ENCODE data around the gene DOCK7.
A peak's percentile ranks its signal among the peaks of the same experiment; 100 is the strongest.
"Not testable (repeated sequence)": the region's sequence is repeated elsewhere in the genome, so short reads cannot be mapped to it uniquely, and the experiment has no call there.

The DOCK7 gene

DNA sequence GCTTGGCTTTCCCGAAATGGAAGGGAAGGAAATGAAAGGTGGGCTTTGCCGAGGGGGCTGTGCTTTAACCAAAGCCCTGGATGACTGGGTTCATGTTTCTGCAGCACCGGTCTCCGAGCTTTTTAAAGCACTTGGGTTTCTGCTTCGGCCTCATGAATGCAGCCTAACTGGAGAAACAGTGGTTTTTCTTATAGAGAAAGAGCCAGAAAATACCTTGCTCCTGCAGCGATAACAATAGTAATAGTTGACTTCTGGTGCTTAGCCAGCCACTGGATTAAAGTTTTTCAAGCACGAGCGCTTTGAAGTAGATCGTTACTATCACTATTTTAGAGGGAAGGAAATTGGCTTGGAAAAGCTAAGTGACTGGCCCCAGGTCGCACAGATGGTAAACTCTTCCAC lies 500 bp upstream of the DOCK7 start:
- no peak for DNase-seq (ENCODE audit: low spot score)
- TF ChIP-seq, protein P1, sequence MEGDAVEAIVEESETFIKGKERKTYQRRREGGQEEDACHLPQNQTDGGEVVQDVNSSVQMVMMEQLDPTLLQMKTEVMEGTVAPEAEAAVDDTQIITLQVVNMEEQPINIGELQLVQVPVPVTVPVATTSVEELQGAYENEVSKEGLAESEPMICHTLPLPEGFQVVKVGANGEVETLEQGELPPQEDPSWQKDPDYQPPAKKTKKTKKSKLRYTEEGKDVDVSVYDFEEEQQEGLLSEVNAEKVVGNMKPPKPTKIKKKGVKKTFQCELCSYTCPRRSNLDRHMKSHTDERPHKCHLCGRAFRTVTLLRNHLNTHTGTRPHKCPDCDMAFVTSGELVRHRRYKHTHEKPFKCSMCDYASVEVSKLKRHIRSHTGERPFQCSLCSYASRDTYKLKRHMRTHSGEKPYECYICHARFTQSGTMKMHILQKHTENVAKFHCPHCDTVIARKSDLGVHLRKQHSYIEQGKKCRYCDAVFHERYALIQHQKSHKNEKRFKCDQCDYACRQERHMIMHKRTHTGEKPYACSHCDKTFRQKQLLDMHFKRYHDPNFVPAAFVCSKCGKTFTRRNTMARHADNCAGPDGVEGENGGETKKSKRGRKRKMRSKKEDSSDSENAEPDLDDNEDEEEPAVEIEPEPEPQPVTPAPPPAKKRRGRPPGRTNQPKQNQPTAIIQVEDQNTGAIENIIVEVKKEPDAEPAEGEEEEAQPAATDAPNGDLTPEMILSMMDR (IDR thresholded peaks at IDR 0.05; ENCODE audit: extremely low read depth, missing control alignments): no peak

DNA sequence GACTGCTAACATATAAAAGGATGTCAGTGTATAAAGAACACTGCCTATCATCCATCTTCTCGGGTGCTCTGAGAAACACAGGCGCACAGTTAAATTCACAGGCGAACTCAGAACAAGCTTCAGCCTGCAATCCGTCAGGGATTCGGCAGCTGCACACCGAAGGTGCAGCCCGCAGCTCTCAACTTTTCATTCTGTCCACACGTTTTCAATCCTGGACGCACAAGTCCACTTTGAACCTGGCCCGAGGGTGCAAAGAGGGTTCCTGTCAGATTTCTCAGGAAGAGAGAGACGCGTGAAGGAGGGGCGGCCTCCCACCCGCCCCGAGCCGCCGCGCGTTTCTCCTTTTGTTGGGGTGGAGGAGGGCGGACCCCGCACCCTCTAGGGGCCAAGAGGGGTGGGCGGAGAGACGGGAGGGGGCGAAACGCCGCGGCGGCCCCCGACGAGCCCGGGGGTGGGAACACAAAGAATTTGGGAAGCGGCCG lies 724 bp downstream of the DOCK7 start:
- DNase-seq (ENCODE audit: low spot score): peak; percentile 63
- TF ChIP-seq, protein P1 (IDR thresholded peaks at IDR 0.05; ENCODE audit: extremely low read depth, missing control alignments): no peak

DNA sequence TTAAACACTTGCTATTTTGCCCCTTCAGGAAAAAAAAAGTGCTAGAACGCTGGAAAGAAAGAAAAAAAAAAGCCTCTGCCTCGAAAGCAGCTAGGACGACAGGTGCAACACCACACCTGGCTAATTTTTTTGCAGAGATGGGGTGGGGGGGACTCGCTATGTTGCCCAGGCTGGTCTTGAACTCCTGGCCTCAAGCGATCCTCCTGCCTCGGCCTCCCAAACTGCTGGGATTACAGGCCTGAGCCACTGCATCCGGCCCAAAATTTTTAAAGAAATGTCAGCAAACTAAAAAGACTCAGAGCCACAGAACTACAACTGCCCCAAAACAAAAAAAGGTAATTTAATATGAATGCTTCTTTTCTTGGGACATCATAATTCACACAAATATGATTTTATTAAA lies 1.4 kb downstream of the DOCK7 start:
- TF ChIP-seq, protein P1 (IDR thresholded peaks at IDR 0.05; ENCODE audit: extremely low read depth, missing control alignments): no peak
- DNase-seq (ENCODE audit: low spot score): no peak

DNA sequence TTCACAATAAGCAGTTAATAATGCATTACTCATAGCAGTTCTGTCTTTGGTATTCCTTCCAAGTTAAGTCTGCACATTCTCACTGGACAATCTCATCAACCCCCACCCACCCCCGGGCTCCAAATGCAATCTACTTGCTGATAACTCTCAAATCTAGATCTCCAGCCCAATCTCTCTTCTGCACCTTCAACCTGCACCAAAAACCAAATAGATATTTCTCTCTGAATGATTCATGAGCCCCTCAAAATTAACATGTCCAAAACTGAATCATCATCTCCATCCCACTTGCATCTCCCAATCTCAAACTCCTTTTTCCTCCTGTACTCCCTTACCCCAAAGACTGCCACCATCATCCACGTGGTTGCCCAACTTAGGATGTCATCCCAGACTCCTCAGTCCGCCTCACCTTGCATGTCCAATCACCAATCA lies 2.7 kb downstream of the DOCK7 start:
- DNase-seq (ENCODE audit: low spot score): no peak
- TF ChIP-seq, protein P1 (IDR thresholded peaks at IDR 0.05; ENCODE audit: extremely low read depth, missing control alignments): no peak

DNA sequence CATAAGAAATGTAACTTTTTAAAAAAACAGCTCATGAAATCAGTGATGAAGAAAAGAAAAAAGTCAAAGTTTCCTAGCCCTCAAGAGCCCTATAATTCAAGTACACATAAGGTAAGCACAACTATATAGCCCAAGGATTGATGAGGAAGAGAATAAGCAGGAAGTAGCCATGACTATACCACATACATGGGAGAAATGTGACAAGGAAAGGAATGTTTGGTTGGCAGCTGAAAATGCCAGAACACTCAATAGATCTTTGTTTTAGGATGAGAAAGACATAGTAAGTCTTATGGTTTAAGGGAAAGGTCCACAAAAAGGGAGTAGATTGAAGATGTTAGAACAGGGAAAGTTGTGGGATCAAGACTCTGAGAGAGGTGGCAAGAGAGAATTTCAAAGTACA lies 5.7 kb downstream of the DOCK7 start:
- TF ChIP-seq, protein P1 (IDR thresholded peaks at IDR 0.05; ENCODE audit: extremely low read depth, missing control alignments): no peak
- DNase-seq (ENCODE audit: low spot score): no peak

DNA sequence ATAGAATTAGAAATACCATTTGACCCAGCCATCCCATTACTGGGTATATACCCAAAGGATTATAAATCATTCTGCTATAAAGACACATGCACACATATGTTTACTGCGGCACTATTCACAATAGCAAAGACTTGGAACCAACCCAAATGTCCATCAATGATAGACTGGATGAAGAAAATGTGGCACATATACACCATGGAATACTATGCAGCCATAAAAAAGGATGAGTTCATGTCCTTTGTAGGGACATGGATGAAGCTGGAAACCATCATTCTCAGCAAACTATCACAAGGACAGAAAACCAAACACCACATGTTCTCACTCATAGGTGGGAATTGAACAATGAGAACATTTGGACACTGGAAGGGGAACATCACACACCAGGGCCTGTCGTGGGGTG lies 7.2 kb downstream of the DOCK7 start:
- not testable (repeated sequence) for DNase-seq (ENCODE audit: low spot score)

DNA sequence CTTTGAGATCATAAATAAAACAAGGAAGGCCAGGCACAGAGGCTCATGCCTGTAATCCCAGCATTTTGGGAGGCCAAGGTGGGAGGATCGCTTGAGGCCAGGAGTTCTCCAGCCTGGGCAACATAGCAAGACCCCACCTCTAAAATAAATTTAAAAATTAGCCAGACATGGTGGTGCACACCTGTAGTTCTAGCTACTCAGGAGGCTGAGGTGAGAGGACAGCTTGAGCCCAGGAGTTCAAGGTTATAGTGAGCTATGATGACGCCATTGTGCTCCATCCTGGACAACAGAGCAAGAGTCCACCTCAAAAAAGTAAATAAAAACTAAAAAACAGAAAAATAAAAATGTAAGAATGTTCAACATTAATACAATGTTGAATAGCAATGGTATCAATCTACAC lies 10.4 kb downstream of the DOCK7 start:
- not testable (repeated sequence) for DNase-seq (ENCODE audit: low spot score)

DNA sequence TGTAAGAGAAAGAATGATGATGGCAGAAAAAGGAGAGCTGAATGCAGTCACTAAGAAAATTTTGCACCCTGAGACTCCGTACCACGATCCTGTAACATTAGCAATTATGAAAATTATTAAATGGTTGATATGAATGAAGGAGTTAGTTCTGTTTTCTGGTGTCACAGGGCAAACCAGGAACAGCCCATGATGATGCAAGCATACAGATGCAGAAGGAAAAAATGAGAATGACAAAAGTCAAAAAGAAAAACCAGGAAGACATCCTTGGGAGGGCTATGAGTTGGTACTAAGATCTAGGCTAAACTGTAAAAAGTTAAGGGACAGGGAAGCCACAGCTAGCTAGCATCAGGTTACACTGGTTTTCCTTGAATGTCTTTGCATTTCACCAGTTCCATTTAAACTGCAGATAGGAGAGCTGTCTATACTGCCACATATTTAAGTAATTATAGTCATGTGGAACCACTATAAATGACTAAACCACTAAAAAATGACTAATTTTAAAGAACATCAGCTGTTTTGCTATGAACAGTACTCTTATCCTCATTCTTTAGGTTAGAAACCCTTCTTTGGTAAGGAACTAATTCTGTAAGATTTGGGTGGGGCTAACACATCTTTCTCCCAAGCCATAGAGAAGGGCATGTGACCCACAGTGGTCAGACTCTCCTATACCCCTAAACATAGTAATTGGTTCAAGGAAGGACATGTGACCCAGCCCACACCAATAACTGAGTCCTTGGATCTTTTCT lies 11.4 kb downstream of the DOCK7 start:
- no peak for DNase-seq (ENCODE audit: low spot score)
- TF ChIP-seq, protein P1 (IDR thresholded peaks at IDR 0.05; ENCODE audit: extremely low read depth, missing control alignments): no peak
